HG03025 (cell line): ENCODE measurements around the gene FBLN1.
"Not testable (repeated sequence)": the region's sequence is repeated elsewhere in the genome, so short reads cannot be mapped to it uniquely, and the experiment has no call there.

Source experiments
- ATAC-seq: cut with Tn5 transposase; IDR thresholded peaks from one replicate; pipeline ENCODE4 v1.9.1; 2021; ENCODE audit warnings: mild to moderate bottlenecking, moderate library complexity; ENCODE audit not compliant: unreplicated experiment, low FRiP score

The FBLN1 gene

DNA sequence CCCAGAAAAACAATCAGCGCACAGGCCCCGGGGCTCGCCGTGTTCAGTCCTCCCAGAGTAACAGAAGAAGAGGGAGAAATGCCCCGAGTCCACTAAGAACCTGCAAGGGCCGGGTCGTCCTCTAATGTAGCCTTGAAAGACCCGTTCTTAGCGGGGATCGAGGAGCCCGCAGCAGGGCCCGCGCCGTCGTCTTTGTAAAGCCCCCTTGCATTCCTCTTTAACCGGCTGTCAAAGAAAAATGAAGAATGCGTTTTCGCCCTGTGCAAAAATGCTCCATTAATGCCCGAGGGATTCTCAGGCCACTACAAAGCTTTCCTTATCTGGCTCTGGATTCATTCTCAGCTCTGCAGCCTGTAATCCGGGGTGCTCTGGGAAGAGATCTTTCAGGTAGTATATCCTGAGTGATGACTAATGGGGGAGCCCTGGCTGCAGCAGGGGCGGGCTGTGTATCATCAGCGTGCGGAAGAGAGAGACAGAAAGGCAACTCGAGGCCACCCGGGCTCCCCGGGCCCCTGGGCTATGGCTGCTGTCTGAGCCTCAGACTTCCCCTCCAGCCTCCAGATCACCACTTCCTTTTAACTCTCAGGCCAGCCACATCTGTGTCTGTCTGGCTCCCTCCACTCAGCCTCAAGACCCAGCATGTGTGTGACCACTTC lies 78.2 kb downstream of the FBLN1 start:
- no peak for ATAC-seq

DNA sequence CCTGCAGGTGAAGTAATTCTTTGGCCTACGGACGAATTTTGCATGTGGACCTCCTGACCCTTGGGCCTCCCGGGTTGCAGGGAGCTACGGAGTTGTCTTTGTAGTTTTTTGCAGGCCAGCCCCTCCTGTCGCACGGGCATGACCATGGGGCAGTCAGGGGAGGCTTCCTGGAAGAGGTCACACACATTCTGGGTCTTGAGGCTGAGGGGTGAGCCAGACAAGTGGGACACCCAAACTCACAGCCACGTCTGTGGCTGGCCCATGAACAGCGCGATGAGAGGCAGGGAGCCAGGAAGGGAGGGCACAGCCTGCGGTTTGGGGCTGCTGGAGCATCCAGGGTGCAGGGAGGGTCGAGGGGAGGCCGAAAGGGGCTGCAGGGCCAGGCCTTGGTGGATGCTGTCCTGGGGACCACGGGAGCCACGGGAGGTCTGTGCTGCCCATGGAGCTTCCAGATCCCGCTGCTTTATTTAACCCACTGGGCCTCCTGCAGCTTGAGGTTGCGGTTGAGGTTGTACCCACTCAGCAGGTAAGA lies 78.9 kb downstream of the FBLN1 start:
- no peak for ATAC-seq

DNA sequence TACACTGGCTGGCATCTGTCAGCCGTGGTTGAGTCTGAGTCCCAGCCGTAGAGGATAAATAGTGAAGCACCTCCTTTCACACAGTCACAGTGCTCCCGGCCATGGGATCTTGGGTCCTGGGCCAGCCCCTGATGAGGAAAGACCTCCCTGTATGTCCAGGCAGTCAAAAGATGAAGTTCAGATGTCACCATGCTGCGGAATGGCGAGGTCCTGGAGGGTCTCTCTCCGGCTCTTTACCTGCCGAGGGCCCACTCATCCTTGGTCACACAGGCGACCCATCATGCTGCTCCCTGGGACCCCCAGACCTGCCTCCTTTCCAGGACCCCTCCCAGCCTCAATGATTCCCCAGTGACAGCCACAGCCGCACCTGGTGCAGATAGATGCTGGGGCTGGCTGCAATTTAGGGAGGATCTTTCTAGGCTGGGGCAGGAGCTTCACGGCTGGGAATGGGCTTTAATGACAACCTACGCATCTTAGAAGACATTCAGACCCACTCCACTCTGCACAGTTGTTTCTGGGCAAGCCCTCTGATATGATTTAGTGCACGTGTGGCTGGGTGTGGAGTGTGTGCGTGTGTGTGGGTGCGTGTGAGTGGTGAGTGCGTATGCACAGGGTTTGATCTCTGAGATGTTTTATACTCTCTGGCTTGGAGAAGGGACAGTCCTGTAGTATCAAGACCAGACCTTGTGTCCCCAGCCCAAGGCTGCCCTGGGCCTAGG lies 79.7 kb downstream of the FBLN1 start:
- no peak for ATAC-seq

DNA sequence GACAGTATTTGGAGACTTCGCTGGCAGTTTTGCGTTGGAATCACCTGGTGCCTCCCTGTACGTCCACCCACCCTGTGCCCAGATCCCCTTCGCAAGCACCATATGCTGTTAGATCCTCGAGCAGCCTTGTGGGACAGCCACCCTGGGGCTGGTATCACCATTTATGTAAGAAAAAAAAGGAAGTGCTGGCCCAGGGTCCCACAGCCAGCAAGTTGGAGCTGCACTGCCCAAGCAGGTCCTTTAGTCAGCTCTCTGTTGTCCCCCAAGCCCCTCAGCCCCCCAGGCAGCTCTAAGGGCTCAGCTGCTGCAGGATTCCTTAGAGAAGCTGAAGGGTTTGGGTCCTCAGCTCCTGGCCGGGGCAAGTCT lies 80.3 kb downstream of the FBLN1 start:
- ATAC-seq: no peak

DNA sequence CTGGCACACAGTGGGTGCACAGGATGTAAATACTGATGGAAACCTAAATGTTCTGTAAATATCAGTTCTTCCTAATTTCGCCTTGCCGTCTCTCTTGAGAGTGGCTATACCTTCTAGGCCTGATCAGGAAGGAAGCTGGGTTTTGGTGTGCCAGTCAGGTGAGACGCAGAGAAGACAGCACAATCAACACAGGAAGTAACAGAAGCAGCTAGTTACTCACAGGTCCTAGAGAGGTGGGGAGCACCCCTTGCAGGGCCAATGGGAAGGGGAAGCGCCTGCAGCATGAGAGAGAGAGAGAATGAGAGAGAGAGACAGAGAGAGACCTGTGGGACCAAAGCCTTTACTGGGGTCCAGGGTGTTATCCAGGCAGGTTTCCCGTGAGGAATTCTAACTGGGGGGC lies 80.8 kb downstream of the FBLN1 start:
- ATAC-seq: no peak

GRCh38 chr22:45584121-45584570 lies 81.5 kb downstream of the FBLN1 start:
- no peak for ATAC-seq

DNA sequence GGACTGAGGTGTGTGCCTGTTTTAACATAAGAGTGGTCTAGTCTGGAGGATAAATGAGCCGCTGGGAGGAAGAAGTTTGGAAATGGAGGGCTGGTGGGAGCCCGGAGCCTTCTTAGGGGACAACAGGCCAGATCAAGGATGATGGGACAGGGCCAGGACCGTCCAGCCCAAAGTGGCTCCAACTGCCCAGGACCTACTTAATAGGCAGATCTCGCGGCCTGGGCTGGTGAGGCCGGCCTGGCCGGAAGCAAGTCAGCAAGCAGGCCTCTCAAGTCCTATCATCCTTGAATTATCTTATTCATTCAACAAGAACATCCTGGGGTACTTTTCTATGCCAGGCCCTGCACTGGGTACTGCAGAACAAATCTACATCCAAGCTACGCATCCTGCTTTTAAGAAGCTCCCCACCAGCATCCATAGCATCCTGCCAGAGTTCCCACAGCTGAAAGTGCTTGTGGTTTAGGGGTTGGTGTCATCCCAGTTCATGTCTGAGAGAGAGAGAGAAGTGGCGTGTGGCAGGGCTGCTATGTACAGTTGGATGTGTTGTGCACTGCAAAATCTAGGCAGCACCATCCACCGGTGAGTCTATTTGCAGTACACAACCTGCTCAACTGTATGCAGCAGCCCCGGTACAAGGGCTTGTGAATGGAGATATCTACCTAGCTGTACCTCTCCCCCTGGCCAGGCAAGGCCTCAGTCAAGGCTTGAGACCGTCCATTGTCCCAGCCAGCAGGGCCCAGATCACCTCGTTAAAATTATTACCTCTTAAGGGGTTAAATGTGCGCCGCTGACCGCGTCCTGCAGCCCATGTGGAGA lies 82.1 kb downstream of the FBLN1 start:
- ATAC-seq: no peak

DNA sequence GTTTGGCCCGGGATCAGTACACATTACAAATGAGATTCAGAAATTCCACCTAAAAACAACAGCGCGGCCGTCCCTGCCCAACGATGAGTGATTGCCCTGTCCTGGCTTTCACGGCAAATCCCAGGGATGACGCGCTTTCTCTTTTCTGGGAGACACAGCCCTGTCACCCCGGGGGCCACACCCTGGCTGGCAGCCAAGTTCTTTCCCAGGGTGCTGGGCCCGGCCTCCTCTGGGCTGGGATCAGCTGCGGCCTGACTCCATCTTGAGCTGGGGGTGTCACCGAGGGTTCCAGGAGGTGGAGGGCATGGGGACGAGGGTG lies 82.7 kb downstream of the FBLN1 start:
- no peak for ATAC-seq

- ATAC-seq: no peak
Observed at GRCh38 chr22:45585946-45586540, 83.4 kb downstream of the FBLN1 start.

- ATAC-seq: no peak
Observed at GRCh38 chr22:45586651-45587405, 84.1 kb downstream of the FBLN1 start.

- no peak for ATAC-seq
Observed at GRCh38 chr22:45587638-45588505, 85.2 kb downstream of the FBLN1 start.

GRCh38 chr22:45589556-45589955 lies 86.9 kb downstream of the FBLN1 start:
- no peak for ATAC-seq

- no peak for ATAC-seq
Observed at GRCh38 chr22:45590262-45590661, 87.6 kb downstream of the FBLN1 start.

GRCh38 chr22:45591633-45592213 lies 89.0 kb downstream of the FBLN1 start:
- not testable (repeated sequence) for ATAC-seq

GRCh38 chr22:45594123-45594941 lies 91.6 kb downstream of the FBLN1 start:
- ATAC-seq: no peak

DNA sequence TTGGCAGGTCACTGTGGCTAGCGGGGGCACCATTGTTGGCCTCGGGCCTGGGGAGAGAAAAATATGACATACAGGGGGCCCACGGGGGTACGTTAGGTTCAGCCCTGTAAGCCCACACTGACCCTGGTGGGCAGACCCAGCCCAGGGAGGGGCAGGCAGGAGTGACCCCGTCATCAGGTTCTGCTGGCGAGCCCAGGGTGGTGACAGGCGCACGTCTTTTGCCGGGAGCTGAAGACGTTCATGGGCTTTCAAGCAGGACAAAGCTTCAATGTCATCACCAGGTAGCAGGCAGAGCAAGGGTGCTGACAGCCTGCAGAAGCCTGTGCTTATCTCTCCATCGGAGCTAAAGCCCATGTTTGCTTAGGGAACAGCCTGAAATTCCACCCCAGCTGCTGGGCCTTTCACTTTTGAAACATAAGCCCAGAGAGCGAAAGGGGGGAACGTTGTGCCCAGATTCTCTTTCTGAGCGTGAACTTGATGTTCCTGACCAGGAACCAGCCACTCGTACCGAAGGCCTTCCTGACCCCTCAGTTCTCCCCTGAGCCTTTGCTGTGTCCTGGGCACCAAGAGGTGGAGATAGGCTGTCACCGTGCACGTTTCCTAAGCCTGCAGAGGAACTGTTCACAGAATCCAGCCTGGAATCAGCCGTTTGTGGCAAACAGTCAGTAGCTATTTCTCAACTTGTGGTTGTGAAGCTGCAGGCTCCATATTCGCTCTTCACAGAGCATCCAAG lies 94.9 kb downstream of the FBLN1 start:
- no peak for ATAC-seq

DNA sequence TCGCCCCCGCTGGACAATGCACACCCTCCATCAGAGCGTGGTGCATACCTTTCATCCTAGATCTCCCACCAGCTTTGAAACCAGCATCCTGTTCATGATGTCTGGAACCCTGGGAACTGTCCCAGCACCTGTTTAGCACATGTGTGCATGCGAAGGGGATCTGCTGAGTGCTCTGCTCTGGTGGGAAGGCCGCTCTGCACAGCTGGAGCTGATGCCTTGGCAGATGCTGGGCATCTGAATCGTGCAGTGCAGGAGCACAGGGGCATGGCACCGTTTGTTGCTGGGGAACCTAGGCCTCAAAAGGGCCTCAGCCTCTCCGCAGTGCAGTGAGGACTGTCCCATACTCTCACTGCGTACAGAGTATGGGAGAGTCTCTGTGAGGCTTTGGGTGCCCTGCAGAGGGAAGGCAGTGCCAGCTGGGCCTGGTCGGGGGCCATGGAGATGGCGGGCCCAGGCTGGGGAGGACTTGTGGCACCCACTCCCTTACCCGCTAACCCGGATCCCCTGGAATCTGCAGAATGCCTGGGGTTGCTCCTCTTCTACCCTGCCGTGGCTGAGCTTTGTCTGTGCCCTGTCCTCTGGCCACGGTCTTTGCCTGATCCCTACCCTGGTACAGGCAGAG lies 96.0 kb downstream of the FBLN1 start:
- ATAC-seq: no peak
